ENCODE results near the gene COPB1.

- peak; percentile 85 for TF ChIP-seq CTCF (IDR thresholded peaks at IDR 0.05; ENCODE audit: low read depth, low read length)
- TF ChIP-seq EZH2phosphoT487 (IDR thresholded peaks at IDR 0.05; ENCODE audit: low read depth) = no peak
Measured at GRCh38 chr11:14418801-14419417, 80.7 kb downstream of the COPB1 start.

Measured in OCI-LY3 (cell line).